ENCODE measurements around the gene JPH3. TPM values are rescaled to one million over a fixed set of nuclear protein-coding genes. Genes with fewer than 3 reads are reported as not detected.
A peak's percentile ranks its signal among the peaks of the same experiment; 100 is the strongest.
"Not testable (repeated sequence)": the region's sequence is repeated elsewhere in the genome, so short reads cannot be mapped to it uniquely, and the experiment has no call there.

The JPH3 gene
- total and polyA plus RNA-seq, 3 donors from 2014 or later = 3.2 to 8.7 (median 8.3) TPM

GRCh38 chr16:87572959-87573358 is 29.3 kb upstream of the JPH3 start:
- H3K9me3 ChIP-seq = no peaks in the 10 kb centered on the region
- no peak for TF ChIP-seq CTCF (IDR thresholded peaks at IDR 0.05)
- TF ChIP-seq POLR2A (IDR thresholded peaks at IDR 0.05) = no peak
- H3K27ac ChIP-seq = no peak overlapping the region
- H3K27me3 ChIP-seq = no peaks in the 10 kb centered on the region
- intact Hi-C loops (cut with DNase I; ENCODE audit: low total_unique reads) = no loop called here
- H3K36me3 ChIP-seq (ENCODE audit: low read depth, missing control alignments) = no peaks in the 10 kb centered on the region
- WGBS, 2 donors = 85 to 87% methylated on average over 6 of the region's 6 CpGs
- H3K4me1 ChIP-seq = peaks cover 13% of the 10 kb centered on the region
- no peak overlapping the region for H3K4me3 ChIP-seq
- DNase-seq = no peak

GRCh38 chr16:87575027-87575804 is 27.1 kb upstream of the JPH3 start:
- no peak for TF ChIP-seq CTCF (IDR thresholded peaks at IDR 0.05)
- TF ChIP-seq POLR2A (IDR thresholded peaks at IDR 0.05) = no peak

GRCh38 chr16:87576171-87576570 is 26.1 kb upstream of the JPH3 start:
- TF ChIP-seq POLR2A (IDR thresholded peaks at IDR 0.05) (no peak), CTCF (IDR thresholded peaks at IDR 0.05) (no peak)
- H3K36me3 ChIP-seq (ENCODE audit: low read depth, missing control alignments) = no peaks in the 10 kb centered on the region
- WGBS, 2 donors = 79 to 93% methylated on average over 15 to 16 of the region's 16 CpGs
- intact Hi-C loops (cut with DNase I; ENCODE audit: low total_unique reads) = no loop called here
- H3K4me1 ChIP-seq = peaks cover 1% of the 10 kb centered on the region
- DNase-seq = no peak
- no peak overlapping the region for H3K27ac ChIP-seq
- H3K4me3 ChIP-seq = no peak overlapping the region
- H3K9me3 ChIP-seq = no peaks in the 10 kb centered on the region
- H3K27me3 ChIP-seq = no peaks in the 10 kb centered on the region

More at GRCh38 chr16:87575027-87575804, 27.1 kb upstream of the JPH3 start:
- Histone ChIP-seq H3K27ac (no peak overlapping the region), H3K4me1 (peaks cover 11% of the 10 kb centered on the region), H3K27me3 (no peaks in the 10 kb centered on the region), H3K36me3 (ENCODE audit: low read depth, missing control alignments) (no peaks in the 10 kb centered on the region), H3K4me3 (no peak overlapping the region), H3K9me3 (no peaks in the 10 kb centered on the region)
- WGBS, 2 donors = 59 to 80% methylated on average over 9 to 13 of the region's 13 CpGs
- intact Hi-C loops (cut with DNase I; ENCODE audit: low total_unique reads) = no loop called here
- peak; percentile 46 for DNase-seq

GRCh38 chr16:87578142-87578930 is 24.0 kb upstream of the JPH3 start:
- H3K27ac ChIP-seq; intact Hi-C loops (cut with DNase I; ENCODE audit: low total_unique reads); H3K9me3 ChIP-seq: not testable (repeated sequence)

GRCh38 chr16:87579691-87580090 is 22.6 kb upstream of the JPH3 start:
- WGBS, 2 donors = 81 to 91% methylated on average over 4 of the region's 4 CpGs
- Histone ChIP-seq H3K9me3 (no peaks in the 10 kb centered on the region), H3K4me3 (no peak overlapping the region), H3K27me3 (no peaks in the 10 kb centered on the region), H3K27ac (no peak overlapping the region), H3K36me3 (ENCODE audit: low read depth, missing control alignments) (no peaks in the 10 kb centered on the region), H3K4me1 (peaks cover 22% of the 10 kb centered on the region)
- no peak for DNase-seq
- TF ChIP-seq CTCF (IDR thresholded peaks at IDR 0.05) (no peak), POLR2A (IDR thresholded peaks at IDR 0.05) (no peak)
- intact Hi-C loops (cut with DNase I; ENCODE audit: low total_unique reads) = no loop called here

More at GRCh38 chr16:87578142-87578930, 24.0 kb upstream of the JPH3 start:
- WGBS, 2 donors = 78 to 79% methylated on average over 16 of the region's 16 CpGs
- not testable (repeated sequence) for H3K4me3 ChIP-seq; H3K27me3 ChIP-seq; DNase-seq; H3K36me3 ChIP-seq (ENCODE audit: low read depth, missing control alignments)
- peaks cover 18% of the 10 kb centered on the region for H3K4me1 ChIP-seq

Data from testis (tissue), 3 donors.